Psoas muscle (tissue), 8 donors: ENCODE measurements around the gene KCNJ10. TPM values are rescaled to one million over a fixed set of nuclear protein-coding genes. Genes with fewer than 3 reads are reported as not detected.

Experiments used
- ATAC-seq, 4 donors: fragments of 200-7000 bp; cut with Tn5 transposase; one replicate each; pipeline ENCODE4 v1.9.1; 2020; ENCODE audit warnings: moderate library complexity in 3 of 4, mild to moderate bottlenecking in 2 of 4
- DNase-seq, 2 donors: peaks; one replicate each; pipeline ENCODE4 v3.0.0-alpha.2; 2020
- H3K27ac ChIP-seq: fragments of 200-600 bp; one replicate; pipeline ENCODE4 v1.8.0; 2022
- H3K27me3 ChIP-seq, 3 donors: fragments of 200-600 bp in 1 of 3; one replicate each; pipeline versions ENCODE4 v1.6.1 to v1.8.0; 2013 to 2022; ENCODE audit warnings: low read length in 2 of 3, mild to moderate bottlenecking in 2 of 3, moderate library complexity in 1 of 3; ENCODE audit not compliant: insufficient read depth in 3 of 3
- H3K36me3 ChIP-seq, 2 donors: fragments of 200-600 bp in 1 of 2; one replicate each; pipeline versions ENCODE4 v1.6.1 to v1.8.0; 2013 to 2022; ENCODE audit warnings: low read depth in 1 of 2, mild to moderate bottlenecking in 1 of 2, moderate library complexity in 1 of 2; ENCODE audit not compliant: insufficient read depth in 1 of 2
- H3K4me1 ChIP-seq: fragments of 200-600 bp; one replicate; pipeline ENCODE4 v1.8.0; 2022
- H3K4me3 ChIP-seq: fragments of 200-600 bp; one replicate; pipeline ENCODE4 v1.8.0; 2022; ENCODE audit warnings: mild to moderate bottlenecking
- H3K9me3 ChIP-seq: fragments of 200-600 bp; one replicate; pipeline ENCODE4 v1.8.0; 2022
- CTCF ChIP-seq: fragments of 200-600 bp; IDR thresholded peaks from one replicate; pipeline ENCODE4 v1.8.0; 2022; ENCODE audit warnings: antibody characterized with exemption
- WGBS, 3 donors: extraction: QIAGEN DNeasy Blood & Tissue Kit; methylation state at CpG; one replicate each; pipeline versions ENCODE4 v1.1.6 to v1.1.7; 2013; 5-methylcytosine and 5-hydroxymethylcytosine counted together
- intact Hi-C, 2 donors: fragments of 100-400 bp; cut with DNase I; formaldehyde crosslinking; loops; one replicate each; pipeline versions ENCODE4 v1.11.0 to v1.14.2; 2022
- polyA plus RNA-seq, 3 donors: library from polyadenylated mRNA; stranded (reverse); fragments of 200-250 nt; gene quantifications; one replicate each; pipeline ENCODE4 v1.2.3, GENCODE V29; 2013
- total RNA-seq, 4 donors: library from RNA; stranded (reverse); fragmentation: NEBNext Ultra II Directional in 2 of 4; extraction: Animal tissue kit (Norgen Biotek cat#: 25700) in 2 of 4; gene quantifications; one replicate each; pipeline versions ENCODE4 v1.2.1 to v1.2.4, GENCODE V29; 2021 to 2023
- donor health status: healthy with polysubstance abuse.
- donor health status: DM: no; HTN: no; CAD: no; lungs with moderate emphysema.
- donor health status: Bipolar disorder and iron deficiency.
- donor health status: healthy.
- donor health status: DM: yes; HTN: yes; CAD: no.
- donor health status: DM: no; HTN: no; CAD: no.
- donor health status: DM: no; HTN: no; CAD: no.
- donor health status: DM: yes; HTN: yes; CAD: no.

KCNJ10 gene
- total and polyA plus RNA-seq, 7 donors = 0.01 to 0.09 (median 0.05) TPM; not detected in 3

DNA sequence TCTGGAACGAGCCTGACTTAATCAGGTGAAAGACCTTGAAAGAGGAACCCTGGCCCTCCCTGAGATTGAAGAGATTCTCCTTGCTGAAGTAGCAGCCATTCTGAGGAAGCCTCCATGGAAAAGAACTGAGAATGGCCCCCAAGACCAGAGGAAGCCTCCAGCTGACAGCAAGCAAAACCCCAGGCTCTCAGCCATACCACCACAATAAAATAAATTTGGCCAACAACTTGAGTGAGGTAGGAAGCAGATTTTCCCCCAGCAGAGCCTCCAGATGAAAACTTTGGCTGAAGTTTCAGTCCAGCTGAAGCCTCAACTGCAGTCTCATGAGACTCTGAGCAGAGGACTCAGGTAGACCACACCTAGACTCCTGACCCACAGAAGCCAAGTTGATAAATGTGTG is 82.0 kb downstream of the KCNJ10 start:
- peaks cover 0 to 12% (median 0%) of the 10 kb centered on the region in 3 donors for H3K27me3 ChIP-seq
- H3K27ac ChIP-seq = no peak overlapping the region
- TF ChIP-seq CTCF = no peak
- intact Hi-C loops = no loop called here
- ATAC-seq (no peak), DNase-seq (no peak)
- WGBS, 3 donors = 68 to 79% (median 73%) methylated on average over 1 of the region's 1 CpG
- H3K36me3 ChIP-seq = no peaks in the 10 kb centered on the region
- no peaks in the 10 kb centered on the region for H3K4me1 ChIP-seq
- H3K4me3 ChIP-seq = no peak overlapping the region
- H3K9me3 ChIP-seq = no peaks in the 10 kb centered on the region

DNA sequence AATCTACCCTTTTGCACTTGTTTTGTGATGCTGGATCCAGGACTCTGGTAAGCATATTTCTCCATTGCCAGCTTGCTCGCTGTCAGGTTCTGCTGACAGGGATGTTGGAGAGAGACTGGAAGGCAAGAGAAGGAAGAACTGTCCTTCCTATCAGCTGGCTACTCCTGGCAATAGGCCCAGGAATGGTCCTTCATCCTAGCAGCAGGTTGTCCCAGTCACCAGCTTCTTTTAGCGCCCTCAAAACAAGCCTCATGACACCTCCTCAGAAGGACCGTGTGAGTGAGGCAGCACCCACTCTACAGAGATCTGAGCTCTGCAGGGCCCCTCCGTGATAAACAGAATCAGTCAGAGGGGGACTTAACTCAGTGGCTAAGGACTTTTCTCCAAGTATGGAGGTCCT is 82.8 kb downstream of the KCNJ10 start:
- Histone ChIP-seq H3K9me3 (no peaks in the 10 kb centered on the region), H3K4me3 (no peak overlapping the region), H3K4me1 (no peaks in the 10 kb centered on the region), H3K36me3 (no peaks in the 10 kb centered on the region), H3K27ac (no peak overlapping the region), H3K27me3 (peaks cover 0 to 17% (median 0%) of the 10 kb centered on the region in 3 donors)
- 62 to 71% (median 65%) methylated on average over 4 of the region's 4 CpGs for WGBS, 3 donors
- intact Hi-C loops = no loop called here
- TF ChIP-seq CTCF = no peak
- ATAC-seq (no peak), DNase-seq (no peak)

GRCh38 chr1:159986531-159986930 is 83.4 kb downstream of the KCNJ10 start:
- 83 to 90% (median 90%) methylated on average over 1 of the region's 1 CpG for WGBS, 3 donors

GRCh38 chr1:159986093-159986492 is 83.9 kb downstream of the KCNJ10 start:
- intact Hi-C loops = no loop called here

More at GRCh38 chr1:159986531-159986930, 83.4 kb downstream of the KCNJ10 start:
- DNase-seq (no peak), ATAC-seq (no peak)
- H3K27ac ChIP-seq = no peak overlapping the region
- H3K36me3 ChIP-seq = no peaks in the 10 kb centered on the region
- intact Hi-C loops = no loop called here
- no peak for TF ChIP-seq CTCF
- H3K9me3 ChIP-seq = no peaks in the 10 kb centered on the region
- H3K27me3 ChIP-seq = peaks cover 0 to 24% (median 0%) of the 10 kb centered on the region in 3 donors
- H3K4me1 ChIP-seq = no peaks in the 10 kb centered on the region
- H3K4me3 ChIP-seq = no peak overlapping the region

More at GRCh38 chr1:159986093-159986492, 83.9 kb downstream of the KCNJ10 start:
- Histone ChIP-seq H3K9me3 (no peaks in the 10 kb centered on the region), H3K36me3 (no peaks in the 10 kb centered on the region), H3K4me3 (no peak overlapping the region), H3K27me3 (peaks cover 0 to 26% (median 0%) of the 10 kb centered on the region in 3 donors), H3K4me1 (no peaks in the 10 kb centered on the region), H3K27ac (no peak overlapping the region)
- DNase-seq (no peak), ATAC-seq (no peak)
- WGBS, 3 donors = 69 to 73% (median 72%) methylated on average over 2 of the region's 2 CpGs
- no peak for TF ChIP-seq CTCF
